GM10248 (cell line): ENCODE results near the gene C16orf92.

Experiments used
- CTCF ChIA-PET: fragments of 300-600 bp; sonication (Branson Sonifier 250); formaldehyde crosslinking; extraction: SDS; loops from one replicate; lab custom pipeline; 2021; ENCODE audit warnings: antibody characterized with exemption; lab: Yijun Ruan, JAX
- POLR2A ChIA-PET: fragments of 350-650 bp; sonication (Branson Sonifier 250); formaldehyde crosslinking; extraction: SDS; loops from one replicate; lab custom pipeline; 2020; ENCODE audit warnings: antibody characterized with exemption; lab: Yijun Ruan, JAX
- DNase-seq: peaks from one replicate; pipeline ENCODE4 v3.0.0; 2012; ENCODE audit errors: extremely low spot score
- TF ChIP-seq, protein P1 (sequence below): IDR thresholded peaks from 2 replicates; pipeline ENCODE4 v1.5.1; 2012; ENCODE audit warnings: mild to moderate bottlenecking, low read depth; ENCODE audit errors: extremely low read depth, missing control alignments, control extremely low read depth

The C16orf92 gene

DNA sequence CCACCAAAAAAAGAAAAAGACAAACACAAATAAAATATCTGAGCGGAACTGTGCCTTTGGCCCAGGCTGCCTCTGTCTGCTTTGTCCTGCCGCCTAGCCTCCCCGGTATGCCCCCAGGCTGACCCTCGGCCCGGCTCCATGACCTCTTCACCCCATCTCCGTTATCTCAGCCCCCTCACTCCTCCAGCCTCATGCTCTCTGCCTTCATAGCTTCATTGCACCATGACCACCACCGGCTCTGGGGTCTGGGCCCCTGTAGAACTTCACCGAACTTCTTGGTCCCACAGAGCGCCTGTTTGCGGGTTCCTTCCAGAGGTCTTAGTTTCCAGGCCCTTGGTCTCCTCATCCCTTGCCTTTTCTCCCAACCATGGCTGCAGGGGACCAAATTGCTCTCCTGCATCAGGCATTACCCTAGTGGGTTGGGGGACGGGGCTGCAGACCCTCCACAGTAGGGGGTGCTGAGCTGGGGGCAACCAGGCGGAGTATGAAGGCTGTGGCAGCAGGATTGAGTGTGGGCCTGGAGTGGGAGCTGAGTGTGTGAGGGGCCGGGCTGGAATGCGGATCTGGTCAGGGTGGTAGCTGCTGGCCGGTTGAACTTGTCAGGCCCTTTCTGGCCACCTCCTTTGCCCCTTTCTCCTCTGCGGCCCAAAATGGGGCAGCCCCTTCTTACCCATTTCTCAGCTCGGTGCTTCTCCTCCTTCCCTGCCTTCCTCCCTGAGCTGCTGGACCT is 34.5 kb upstream of the C16orf92 start:
- TF ChIP-seq, protein P1, sequence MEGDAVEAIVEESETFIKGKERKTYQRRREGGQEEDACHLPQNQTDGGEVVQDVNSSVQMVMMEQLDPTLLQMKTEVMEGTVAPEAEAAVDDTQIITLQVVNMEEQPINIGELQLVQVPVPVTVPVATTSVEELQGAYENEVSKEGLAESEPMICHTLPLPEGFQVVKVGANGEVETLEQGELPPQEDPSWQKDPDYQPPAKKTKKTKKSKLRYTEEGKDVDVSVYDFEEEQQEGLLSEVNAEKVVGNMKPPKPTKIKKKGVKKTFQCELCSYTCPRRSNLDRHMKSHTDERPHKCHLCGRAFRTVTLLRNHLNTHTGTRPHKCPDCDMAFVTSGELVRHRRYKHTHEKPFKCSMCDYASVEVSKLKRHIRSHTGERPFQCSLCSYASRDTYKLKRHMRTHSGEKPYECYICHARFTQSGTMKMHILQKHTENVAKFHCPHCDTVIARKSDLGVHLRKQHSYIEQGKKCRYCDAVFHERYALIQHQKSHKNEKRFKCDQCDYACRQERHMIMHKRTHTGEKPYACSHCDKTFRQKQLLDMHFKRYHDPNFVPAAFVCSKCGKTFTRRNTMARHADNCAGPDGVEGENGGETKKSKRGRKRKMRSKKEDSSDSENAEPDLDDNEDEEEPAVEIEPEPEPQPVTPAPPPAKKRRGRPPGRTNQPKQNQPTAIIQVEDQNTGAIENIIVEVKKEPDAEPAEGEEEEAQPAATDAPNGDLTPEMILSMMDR: no peak
- CTCF ChIA-PET: interaction anchor here (0.8 to 5.7 kb wide), 4 partner anchors 10 to 140 kb away, joined by 3 to 25 read pairs (median 4); partner anchors contain the start of gene TAOK2
- POLR2A ChIA-PET: interaction anchor here (0.8 to 1.2 kb wide), 2 partner anchors 12 to 15 kb away, joined by 3 to 5 read pairs; partner anchors contain the start of gene TAOK2

DNA sequence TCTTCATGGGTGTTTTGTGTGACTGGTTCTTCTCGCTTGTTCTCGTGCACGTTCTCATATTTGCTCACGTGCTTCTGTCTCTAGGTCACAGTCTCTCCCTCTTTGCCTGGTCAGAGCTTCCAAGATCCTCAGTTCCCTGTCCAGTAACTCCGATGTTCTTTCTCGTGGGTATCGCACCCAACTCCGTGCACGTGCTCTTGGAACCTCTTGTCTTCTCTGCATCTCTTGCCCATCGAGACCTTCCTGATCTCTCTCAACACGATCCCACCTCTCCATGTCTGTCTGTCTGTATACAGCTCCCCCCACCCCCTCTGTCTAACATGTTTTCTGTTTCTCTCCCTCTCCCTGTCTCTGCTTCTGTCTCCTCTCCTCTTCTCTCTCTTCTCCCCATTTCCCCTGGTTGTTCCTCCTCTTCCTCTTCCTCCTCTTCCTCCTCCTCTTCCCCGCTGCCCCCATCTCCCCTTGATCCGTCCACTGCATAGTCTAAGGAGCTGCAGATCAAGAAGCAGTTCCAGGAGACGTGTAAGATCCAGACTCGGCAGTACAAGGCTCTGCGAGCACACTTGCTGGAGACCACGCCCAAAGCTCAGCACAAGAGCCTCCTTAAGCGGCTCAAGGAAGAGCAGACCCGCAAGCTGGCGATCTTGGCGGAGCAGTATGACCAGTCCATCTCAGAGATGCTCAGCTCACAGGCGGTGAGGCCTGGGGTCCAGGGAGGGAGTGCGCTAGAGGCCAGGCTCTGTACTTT is 33.7 kb upstream of the C16orf92 start:
- CTCF ChIA-PET: interaction anchor here (1.0 to 5.7 kb wide), 2 partner anchors 15 to 141 kb away, joined by 4 to 25 read pairs; partner anchors contain the start of gene TAOK2
- TF ChIP-seq, protein P1: no peak
- no peak for DNase-seq
- POLR2A ChIA-PET: interaction anchor here (0.8 to 1.2 kb wide), 2 partner anchors 13 to 16 kb away, joined by 3 to 5 read pairs; partner anchors contain the start of gene TAOK2

More for the DNA sequence above, 34.5 kb upstream of the C16orf92 start:
- DNase-seq: no peak

DNA sequence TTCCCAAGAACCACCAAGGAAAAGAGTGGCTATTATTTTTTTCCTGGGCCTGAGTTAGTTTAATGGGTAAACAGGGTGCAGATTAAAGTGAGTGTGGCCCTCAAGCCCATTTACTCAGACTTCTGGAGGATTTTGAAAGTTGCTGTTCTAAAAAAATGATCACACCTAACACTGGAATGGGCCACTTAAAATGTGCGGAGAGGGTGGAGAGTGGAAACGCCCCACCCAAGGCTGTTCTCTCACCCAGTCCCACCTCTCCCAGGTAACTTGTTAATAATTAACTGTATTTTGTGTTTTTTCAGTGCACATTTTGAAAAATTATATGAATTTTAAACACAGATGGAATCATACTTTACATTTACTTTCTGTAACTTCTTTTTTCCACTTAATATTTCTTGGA is 33.0 kb upstream of the C16orf92 start:
- CTCF ChIA-PET: interaction anchor here (5.7 kb wide), 1 partner anchor 15 kb away, joined by 25 read pairs; the partner anchor contains the start of gene TAOK2
- no peak for DNase-seq
- POLR2A ChIA-PET: interaction anchor here (1.2 kb wide), 1 partner anchor 16 kb away, joined by 3 read pairs; the partner anchor contains the start of gene TAOK2
- TF ChIP-seq, protein P1: no peak

DNA sequence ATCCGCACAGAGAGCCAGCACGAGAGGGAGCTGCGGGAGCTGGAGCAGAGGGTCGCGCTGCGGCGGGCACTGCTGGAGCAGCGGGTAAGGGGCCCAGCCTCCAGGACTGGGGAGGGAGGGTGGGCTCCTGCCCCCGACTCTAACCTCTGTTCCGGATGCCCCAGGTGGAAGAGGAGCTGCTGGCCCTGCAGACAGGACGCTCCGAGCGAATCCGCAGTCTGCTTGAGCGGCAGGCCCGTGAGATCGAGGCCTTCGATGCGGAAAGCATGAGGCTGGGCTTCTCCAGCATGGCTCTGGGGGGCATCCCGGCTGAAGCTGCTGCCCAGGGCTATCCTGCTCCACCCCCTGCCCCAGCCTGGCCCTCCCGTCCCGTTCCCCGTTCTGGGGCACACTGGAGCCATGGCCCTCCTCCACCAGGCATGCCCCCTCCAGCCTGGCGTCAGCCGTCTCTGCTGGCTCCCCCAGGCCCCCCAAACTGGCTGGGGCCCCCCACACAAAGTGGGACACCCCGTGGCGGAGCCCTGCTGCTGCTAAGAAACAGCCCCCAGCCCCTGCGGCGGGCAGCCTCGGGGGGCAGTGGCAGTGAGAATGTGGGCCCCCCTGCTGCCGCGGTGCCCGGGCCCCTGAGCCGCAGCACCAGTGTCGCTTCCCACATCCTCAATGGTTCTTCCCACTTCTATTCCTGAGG is 32.0 kb upstream of the C16orf92 start:
- ChIA-PET POLR2A (interaction anchor here (1.3 kb wide), 1 partner anchor 18 kb away, joined by 4 read pairs; no protein-coding TSS in a partner anchor), CTCF (no interaction called here)
- TF ChIP-seq, protein P1: no peak
- DNase-seq: no peak

DNA sequence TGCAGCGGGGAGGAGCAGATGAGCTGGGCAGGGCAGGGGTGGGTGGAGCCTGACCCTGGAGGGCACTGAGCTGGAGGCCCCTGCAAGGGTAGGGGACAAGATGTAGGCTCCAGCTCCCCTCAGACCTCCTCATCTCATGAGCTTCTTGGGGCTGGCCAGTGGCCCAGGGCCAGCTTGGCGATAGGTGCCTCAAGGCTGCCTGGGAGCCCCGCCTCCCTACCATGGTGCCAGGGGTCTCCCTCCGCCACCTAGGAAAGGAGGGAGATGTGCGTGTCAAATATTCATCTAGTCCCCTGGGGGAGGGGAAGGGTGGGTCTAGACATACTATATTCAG is 31.5 kb upstream of the C16orf92 start:
- DNase-seq: no peak
- ChIA-PET POLR2A (interaction anchor here (0.5 to 1.3 kb wide), 2 partner anchors 18 to 31 kb away, joined by 4 to 8 read pairs; no protein-coding TSS in a partner anchor), CTCF (no interaction called here)
- TF ChIP-seq, protein P1: no peak
